ENCODE data around the gene CUL9. TPM values are rescaled to one million over a fixed set of nuclear protein-coding genes. Genes with fewer than 3 reads are reported as not detected.

CUL9 gene
- total RNA-seq, 1 experiment from 2014 or later, result 15.2 TPM

DNA sequence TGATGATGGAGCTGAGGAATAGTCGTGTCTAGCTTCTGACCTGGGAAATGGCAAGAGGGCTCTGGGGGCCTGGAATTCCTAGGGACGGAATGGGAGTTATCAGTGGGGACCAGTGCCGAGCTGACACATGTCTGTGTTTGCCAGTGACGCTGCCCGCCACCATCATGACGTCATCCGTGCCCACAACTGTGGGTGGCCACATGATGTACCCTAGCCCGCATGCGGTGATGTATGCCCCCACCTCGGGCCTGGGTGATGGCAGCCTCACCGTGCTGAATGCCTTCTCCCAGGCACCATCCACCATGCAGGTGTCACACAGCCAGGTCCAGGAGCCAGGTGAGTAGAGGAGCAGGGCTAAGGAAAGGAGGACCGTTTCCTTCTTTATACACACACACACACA, 3.8 kb upstream of the CUL9 start:
- Histone ChIP-seq H3K4me2 (ENCODE audit: insufficient read depth, insufficient read length, low read length) (no peak overlapping the region), H2BK120ac (ENCODE audit: low read depth, low read length, poor library complexity, severe bottlenecking) (no peak overlapping the region), H3T11ph (ENCODE audit: low read length) (no peak overlapping the region), H3K4me1 (ENCODE audit: insufficient read depth, low read length) (peaks cover 4% of the 10 kb centered on the region; the same call in 1 of the 2 replicates), H3K79me2 (ENCODE audit: insufficient read depth, low read length) (no peaks in the 10 kb centered on the region; the same call in 1 of the 2 replicates), H4K91ac (ENCODE audit: insufficient read length, low read depth, low read length) (no peak overlapping the region), H3K23me2 (ENCODE audit: insufficient read length, low read depth, low read length, poor library complexity, severe bottlenecking) (peaks cover 14% of the 10 kb centered on the region), H3K4ac (ENCODE audit: low read depth, low read length) (no peak overlapping the region), H2BK12ac (ENCODE audit: insufficient read length, low read depth, low read length) (no peak overlapping the region), H3K9me3 (ENCODE audit: control insufficient read depth, low read depth, low read length) (no peaks in the 10 kb centered on the region), H3K23ac (ENCODE audit: insufficient read length, low read depth, low read length) (no peak overlapping the region), H2BK5ac (ENCODE audit: insufficient read length, low read length) (no peak overlapping the region), H3K27me3 (ENCODE audit: insufficient read depth, low read length) (no peaks in the 10 kb centered on the region), H2AK5ac (ENCODE audit: insufficient read length, low read length) (no peak overlapping the region), H3K56ac (ENCODE audit: insufficient read length, low read depth, low read length) (no peak overlapping the region), H2BK15ac (ENCODE audit: low read depth, low read length) (no peak overlapping the region), H3K79me1 (ENCODE audit: insufficient read depth, low read depth, low read length, poor library complexity, severe bottlenecking) (peaks cover 4% of the 10 kb centered on the region), H4K5ac (ENCODE audit: insufficient read length, low read depth, low read length) (no peak overlapping the region), H3K18ac (ENCODE audit: insufficient read length, low read depth, low read length) (no peak overlapping the region), H3K27ac (ENCODE audit: insufficient read length, low read depth, low read length) (no peak overlapping the region), H4K8ac (replicated peaks; ENCODE audit: insufficient read length, low read depth, low read length) (no peak overlapping the region), H3K14ac (ENCODE audit: insufficient read depth, low read length) (no peak overlapping the region), H4K20me1 (ENCODE audit: control insufficient read depth, insufficient read depth, insufficient read length) (no peaks in the 10 kb centered on the region), H2BK20ac (ENCODE audit: low read depth, low read length, poor library complexity, severe bottlenecking) (no peak overlapping the region), H3K9ac (ENCODE audit: extremely low read depth, insufficient read length, low read length) (no peak overlapping the region), H2AFZ (ENCODE audit: low read length) (no peak overlapping the region)
- no peak for DNase-seq
- TF ChIP-seq, protein P1, sequence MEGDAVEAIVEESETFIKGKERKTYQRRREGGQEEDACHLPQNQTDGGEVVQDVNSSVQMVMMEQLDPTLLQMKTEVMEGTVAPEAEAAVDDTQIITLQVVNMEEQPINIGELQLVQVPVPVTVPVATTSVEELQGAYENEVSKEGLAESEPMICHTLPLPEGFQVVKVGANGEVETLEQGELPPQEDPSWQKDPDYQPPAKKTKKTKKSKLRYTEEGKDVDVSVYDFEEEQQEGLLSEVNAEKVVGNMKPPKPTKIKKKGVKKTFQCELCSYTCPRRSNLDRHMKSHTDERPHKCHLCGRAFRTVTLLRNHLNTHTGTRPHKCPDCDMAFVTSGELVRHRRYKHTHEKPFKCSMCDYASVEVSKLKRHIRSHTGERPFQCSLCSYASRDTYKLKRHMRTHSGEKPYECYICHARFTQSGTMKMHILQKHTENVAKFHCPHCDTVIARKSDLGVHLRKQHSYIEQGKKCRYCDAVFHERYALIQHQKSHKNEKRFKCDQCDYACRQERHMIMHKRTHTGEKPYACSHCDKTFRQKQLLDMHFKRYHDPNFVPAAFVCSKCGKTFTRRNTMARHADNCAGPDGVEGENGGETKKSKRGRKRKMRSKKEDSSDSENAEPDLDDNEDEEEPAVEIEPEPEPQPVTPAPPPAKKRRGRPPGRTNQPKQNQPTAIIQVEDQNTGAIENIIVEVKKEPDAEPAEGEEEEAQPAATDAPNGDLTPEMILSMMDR (conservative IDR thresholded peaks at IDR 0.05), result no peak
- peaks cover 32 to 35% of the 10 kb centered on the region in 2 experiments for H3K4me1 Mint-ChIP-seq
- H3K27ac Mint-ChIP-seq, result no peak overlapping the region
- H3K27me3 Mint-ChIP-seq (ENCODE audit: low read depth), result no peaks in the 10 kb centered on the region
- H3K36me3 Mint-ChIP-seq (ENCODE audit: insufficient read depth in 1 of 3, low read depth in 3 of 3), result peaks cover 32 to 52% (median 50%) of the 10 kb centered on the region in 3 experiments; a peak in 6 of 7 replicates
- no peak overlapping the region for H3K4me3 Mint-ChIP-seq
- WGBS (ENCODE audit: extremely low coverage, insufficient read length, low lambda C conversion rate), result no CpG with 5 or more reads among the region's 12 CpGs
- H3K9me3 Mint-ChIP-seq, result no peaks in the 10 kb centered on the region
